ENCODE data around the gene AKR7A2. TPM values are rescaled to one million over a fixed set of nuclear protein-coding genes. Genes with fewer than 3 reads are reported as not detected.

Gene AKR7A2
- total and polyA plus RNA-seq, 10 donors: 14.6 to 68.4 (median 33.4) TPM

DNA sequence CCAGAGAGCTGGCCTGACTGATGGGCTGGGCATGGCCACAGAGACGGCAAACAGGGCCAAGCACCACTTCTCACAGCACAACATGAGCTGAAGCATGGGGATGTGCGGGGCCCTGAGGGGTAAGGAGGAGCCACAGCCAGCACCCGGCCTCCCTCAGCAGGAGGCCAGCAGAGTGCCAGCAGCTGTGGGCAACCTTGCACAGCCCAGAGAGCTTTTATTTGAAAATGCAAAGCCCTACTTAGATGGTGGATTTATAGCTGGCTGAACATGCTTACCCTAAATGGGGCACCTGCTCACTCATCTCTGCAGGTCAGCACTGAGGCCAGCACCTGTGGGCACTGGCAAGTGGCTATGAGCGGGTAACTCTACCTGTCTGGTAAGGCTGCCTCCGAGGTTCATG is 44.3 kb upstream of the AKR7A2 start:
- H3K27ac ChIP-seq: no peak overlapping the region
- intact Hi-C loops (cut with DNase I; ENCODE audit: low total_unique reads): no loop called here
- no peak overlapping the region for H3K4me3 ChIP-seq
- H3K9me3 ChIP-seq: no peaks in the 10 kb centered on the region
- DNase-seq: no peak
- peak in 1 of 3 donors; percentile 47 for TF ChIP-seq POLR2AphosphoS5 (IDR thresholded peaks at IDR 0.05)
- TF ChIP-seq, protein P1, sequence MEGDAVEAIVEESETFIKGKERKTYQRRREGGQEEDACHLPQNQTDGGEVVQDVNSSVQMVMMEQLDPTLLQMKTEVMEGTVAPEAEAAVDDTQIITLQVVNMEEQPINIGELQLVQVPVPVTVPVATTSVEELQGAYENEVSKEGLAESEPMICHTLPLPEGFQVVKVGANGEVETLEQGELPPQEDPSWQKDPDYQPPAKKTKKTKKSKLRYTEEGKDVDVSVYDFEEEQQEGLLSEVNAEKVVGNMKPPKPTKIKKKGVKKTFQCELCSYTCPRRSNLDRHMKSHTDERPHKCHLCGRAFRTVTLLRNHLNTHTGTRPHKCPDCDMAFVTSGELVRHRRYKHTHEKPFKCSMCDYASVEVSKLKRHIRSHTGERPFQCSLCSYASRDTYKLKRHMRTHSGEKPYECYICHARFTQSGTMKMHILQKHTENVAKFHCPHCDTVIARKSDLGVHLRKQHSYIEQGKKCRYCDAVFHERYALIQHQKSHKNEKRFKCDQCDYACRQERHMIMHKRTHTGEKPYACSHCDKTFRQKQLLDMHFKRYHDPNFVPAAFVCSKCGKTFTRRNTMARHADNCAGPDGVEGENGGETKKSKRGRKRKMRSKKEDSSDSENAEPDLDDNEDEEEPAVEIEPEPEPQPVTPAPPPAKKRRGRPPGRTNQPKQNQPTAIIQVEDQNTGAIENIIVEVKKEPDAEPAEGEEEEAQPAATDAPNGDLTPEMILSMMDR (IDR thresholded peaks at IDR 0.05 in 8 of 11, conservative IDR thresholded peaks at IDR 0.05 in 3 of 11): no peak
- H3K4me1 ChIP-seq: peaks cover 0 to 44% (median 13%) of the 10 kb centered on the region in 6 donors
- no peaks in the 10 kb centered on the region for H3K27me3 ChIP-seq (replicated peaks in 1 of 7)
- WGBS, 5 donors: 91 to 98% (median 94%) methylated on average over 5 of the region's 5 CpGs
- peaks cover 5 to 90% (median 64%) of the 10 kb centered on the region in 6 donors for H3K36me3 ChIP-seq

DNA sequence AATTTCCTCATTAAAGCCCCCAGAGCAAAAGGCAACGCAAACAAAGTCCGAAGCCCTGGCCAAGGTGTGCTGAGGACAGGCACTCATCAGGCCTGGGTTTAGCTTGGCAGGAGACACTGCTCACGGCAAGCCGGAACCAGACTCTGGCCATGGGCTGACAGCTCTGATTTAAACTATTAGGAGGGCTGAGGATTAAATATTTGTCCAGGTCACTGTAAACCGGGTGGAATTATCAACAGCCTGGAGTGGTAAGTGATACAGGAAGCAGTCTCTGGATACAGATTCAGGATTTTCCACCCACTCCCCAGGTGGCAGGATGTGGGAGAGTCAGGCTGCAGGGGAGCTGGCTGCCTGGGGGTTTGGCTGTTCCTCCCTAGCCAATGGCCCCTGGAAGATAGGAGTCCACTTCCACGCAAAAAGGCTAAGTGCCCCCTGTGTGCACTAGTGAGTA is 42.6 kb upstream of the AKR7A2 start:
- WGBS, 5 donors: 82 to 94% (median 89%) methylated on average over 6 of the region's 6 CpGs
- H3K9me3 ChIP-seq: no peaks in the 10 kb centered on the region
- H3K4me1 ChIP-seq: peaks cover 0 to 27% (median 11%) of the 10 kb centered on the region in 6 donors
- H3K4me3 ChIP-seq: no peak overlapping the region
- H3K27me3 ChIP-seq (replicated peaks in 1 of 7): no peaks in the 10 kb centered on the region
- peaks cover 5 to 98% (median 77%) of the 10 kb centered on the region in 6 donors for H3K36me3 ChIP-seq
- TF ChIP-seq, protein P1 (IDR thresholded peaks at IDR 0.05 in 8 of 11, conservative IDR thresholded peaks at IDR 0.05 in 3 of 11): no peak
- no peak overlapping the region for H3K27ac ChIP-seq
- no peak for DNase-seq
- intact Hi-C loops (cut with DNase I; ENCODE audit: low total_unique reads): no loop called here

DNA sequence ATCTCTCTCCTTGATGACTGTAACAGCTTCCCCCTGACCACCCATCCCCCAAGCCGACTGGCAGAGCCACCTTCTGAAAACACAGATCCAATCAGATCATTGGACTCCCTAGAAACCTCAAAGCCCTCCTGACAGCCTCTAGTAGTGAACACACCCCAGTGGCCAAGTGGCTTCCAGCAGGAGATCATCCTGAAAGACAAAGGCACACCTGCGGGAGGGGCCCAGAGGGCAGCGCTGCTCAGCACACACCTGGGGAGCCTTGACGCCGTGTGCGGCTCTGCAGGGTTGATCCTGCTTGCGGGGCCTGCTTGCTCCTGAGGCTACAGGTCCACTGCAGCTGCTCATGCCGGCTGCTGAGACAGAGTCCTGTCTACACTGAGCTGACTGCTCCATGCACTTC is 41.7 kb upstream of the AKR7A2 start:
- 83 to 95% (median 91%) methylated on average over 4 to 8 of the region's 8 CpGs for WGBS, 5 donors
- H3K36me3 ChIP-seq: peaks cover 5 to 99% (median 84%) of the 10 kb centered on the region in 6 donors
- peaks cover 0 to 31% (median 14%) of the 10 kb centered on the region in 6 donors for H3K4me1 ChIP-seq
- H3K27ac ChIP-seq: peak overlapping the region in 1 of 8 donors; percentile 58
- no peaks in the 10 kb centered on the region for H3K9me3 ChIP-seq
- intact Hi-C loops (cut with DNase I; ENCODE audit: low total_unique reads): no loop called here
- TF ChIP-seq POLR2AphosphoS5 (IDR thresholded peaks at IDR 0.05) (peak in 1 of 3 donors; percentile 32), POLR2A (IDR thresholded peaks at IDR 0.05) (no peak)
- TF ChIP-seq, protein P1 (IDR thresholded peaks at IDR 0.05 in 8 of 11, conservative IDR thresholded peaks at IDR 0.05 in 3 of 11): no peak
- H3K4me3 ChIP-seq: no peak overlapping the region
- H3K27me3 ChIP-seq (replicated peaks in 1 of 7): no peaks in the 10 kb centered on the region
- DNase-seq: no peak

DNA sequence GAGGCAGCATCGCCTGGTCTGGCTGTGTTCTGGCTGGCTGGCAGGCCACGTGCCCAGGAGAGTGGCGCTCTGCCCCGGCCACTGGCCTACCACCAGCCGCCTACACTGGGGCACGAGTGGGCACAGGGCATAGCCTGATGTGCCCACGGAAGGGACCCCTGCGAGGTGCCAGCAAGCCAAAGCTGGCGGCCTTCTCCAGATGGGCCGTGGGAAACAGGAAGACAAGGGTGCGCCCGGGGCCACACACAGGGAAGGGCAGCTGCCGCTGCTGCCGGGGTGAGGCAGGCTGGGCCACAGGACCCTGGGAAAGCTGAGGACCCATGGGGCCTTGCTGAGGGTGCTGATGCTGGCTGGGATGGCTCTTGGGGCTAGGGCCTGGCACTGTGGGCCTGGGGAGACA is 40.9 kb upstream of the AKR7A2 start:
- Histone ChIP-seq H3K27ac (peak overlapping the region in 3 of 8 donors; percentile 12 to 58 (median 15)), H3K4me3 (no peak overlapping the region), H3K4me1 (peaks cover 0 to 39% (median 18%) of the 10 kb centered on the region in 6 donors), H3K36me3 (peaks cover 5 to 100% (median 85%) of the 10 kb centered on the region in 6 donors), H3K9me3 (no peaks in the 10 kb centered on the region), H3K27me3 (replicated peaks in 1 of 7) (no peaks in the 10 kb centered on the region)
- TF ChIP-seq POLR2A (IDR thresholded peaks at IDR 0.05): no peak
- TF ChIP-seq POLR2AphosphoS5 (IDR thresholded peaks at IDR 0.05): peak in 2 of 3 donors; percentile 23 to 66
- WGBS, 5 donors: 80 to 98% (median 84%) methylated on average over 8 to 14 of the region's 14 CpGs
- intact Hi-C loops (cut with DNase I; ENCODE audit: low total_unique reads): no loop called here
- no peak for DNase-seq

Measured in spleen (tissue), 11 donors.